ENCODE measurements around the gene CASKIN2.

Gene CASKIN2

DNA sequence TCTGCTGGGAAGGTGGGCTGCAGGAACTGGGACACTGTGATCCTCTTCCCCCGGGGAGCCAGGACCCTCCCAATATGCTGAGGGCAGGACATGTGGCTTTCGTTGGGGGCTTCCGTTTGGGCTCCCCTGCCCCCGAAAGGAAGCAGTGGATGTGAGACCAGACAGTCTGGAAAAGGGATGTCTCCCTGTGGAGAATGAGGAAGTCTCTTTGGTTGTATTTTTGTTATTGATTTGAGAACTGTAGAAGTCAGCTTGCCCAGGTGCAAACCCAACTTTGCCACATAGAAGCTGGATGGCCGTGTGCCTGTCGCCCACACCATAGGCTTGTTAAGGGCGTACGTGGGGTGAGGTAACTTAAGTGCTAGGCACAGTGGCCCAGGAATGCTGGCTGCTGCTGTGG is 28.9 kb upstream of the CASKIN2 start:
- no peak for ATAC-seq
- no peak for TF ChIP-seq OSR1 (CRISPR knock-in tag; IDR thresholded peaks at IDR 0.05)
- no peak for TF ChIP-seq ZC3H10 (CRISPR knock-in tag; IDR thresholded peaks at IDR 0.05)
- no peak for TF ChIP-seq CSDC2 (CRISPR knock-in tag; IDR thresholded peaks at IDR 0.05)

DNA sequence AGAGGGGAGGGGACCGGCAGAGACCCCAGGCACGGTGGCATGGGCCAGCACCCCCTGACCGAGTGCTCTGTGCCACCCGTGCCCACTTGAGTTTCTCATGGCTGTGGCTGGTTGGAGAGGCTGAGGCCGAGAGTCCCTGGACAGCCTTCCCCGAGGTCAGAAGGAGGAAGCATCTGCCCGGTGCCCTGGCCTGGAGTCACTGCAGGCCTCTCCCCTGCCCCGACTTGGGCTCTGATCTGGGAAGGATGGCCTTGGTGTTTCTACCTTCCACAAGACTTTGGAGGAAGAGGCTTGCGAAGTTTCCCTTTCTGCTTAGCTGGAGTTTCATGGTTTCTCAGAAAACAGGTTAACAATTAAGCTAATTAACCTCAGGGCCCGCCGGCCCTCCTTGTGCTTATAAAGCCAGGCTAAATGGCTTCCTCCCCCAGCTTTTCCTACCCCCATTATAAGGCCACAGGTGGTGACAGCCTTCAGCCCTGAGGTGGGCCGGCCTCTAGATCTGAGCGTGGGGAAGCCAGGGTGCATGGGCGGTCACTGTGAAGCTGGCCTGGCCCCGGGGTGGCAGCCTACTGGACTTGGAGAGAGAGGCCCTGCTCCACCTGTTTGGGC is 27.5 kb upstream of the CASKIN2 start:
- no peak for ATAC-seq
- TF ChIP-seq, protein P1, sequence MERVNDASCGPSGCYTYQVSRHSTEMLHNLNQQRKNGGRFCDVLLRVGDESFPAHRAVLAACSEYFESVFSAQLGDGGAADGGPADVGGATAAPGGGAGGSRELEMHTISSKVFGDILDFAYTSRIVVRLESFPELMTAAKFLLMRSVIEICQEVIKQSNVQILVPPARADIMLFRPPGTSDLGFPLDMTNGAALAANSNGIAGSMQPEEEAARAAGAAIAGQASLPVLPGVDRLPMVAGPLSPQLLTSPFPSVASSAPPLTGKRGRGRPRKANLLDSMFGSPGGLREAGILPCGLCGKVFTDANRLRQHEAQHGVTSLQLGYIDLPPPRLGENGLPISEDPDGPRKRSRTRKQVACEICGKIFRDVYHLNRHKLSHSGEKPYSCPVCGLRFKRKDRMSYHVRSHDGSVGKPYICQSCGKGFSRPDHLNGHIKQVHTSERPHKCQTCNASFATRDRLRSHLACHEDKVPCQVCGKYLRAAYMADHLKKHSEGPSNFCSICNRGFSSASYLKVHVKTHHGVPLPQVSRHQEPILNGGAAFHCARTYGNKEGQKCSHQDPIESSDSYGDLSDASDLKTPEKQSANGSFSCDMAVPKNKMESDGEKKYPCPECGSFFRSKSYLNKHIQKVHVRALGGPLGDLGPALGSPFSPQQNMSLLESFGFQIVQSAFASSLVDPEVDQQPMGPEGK (CRISPR knock-in tag; IDR thresholded peaks at IDR 0.05; ENCODE audit: borderline replicate concordance): no peak
- TF ChIP-seq, protein P2, sequence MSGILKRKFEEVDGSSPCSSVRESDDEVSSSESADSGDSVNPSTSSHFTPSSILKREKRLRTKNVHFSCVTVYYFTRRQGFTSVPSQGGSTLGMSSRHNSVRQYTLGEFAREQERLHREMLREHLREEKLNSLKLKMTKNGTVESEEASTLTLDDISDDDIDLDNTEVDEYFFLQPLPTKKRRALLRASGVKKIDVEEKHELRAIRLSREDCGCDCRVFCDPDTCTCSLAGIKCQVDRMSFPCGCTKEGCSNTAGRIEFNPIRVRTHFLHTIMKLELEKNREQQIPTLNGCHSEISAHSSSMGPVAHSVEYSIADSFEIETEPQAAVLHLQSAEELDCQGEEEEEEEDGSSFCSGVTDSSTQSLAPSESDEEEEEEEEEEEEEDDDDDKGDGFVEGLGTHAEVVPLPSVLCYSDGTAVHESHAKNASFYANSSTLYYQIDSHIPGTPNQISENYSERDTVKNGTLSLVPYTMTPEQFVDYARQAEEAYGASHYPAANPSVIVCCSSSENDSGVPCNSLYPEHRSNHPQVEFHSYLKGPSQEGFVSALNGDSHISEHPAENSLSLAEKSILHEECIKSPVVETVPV (CRISPR knock-in tag; IDR thresholded peaks at IDR 0.05): no peak
- TF ChIP-seq CSDC2 (CRISPR knock-in tag; IDR thresholded peaks at IDR 0.05): no peak
- TF ChIP-seq, protein P3, sequence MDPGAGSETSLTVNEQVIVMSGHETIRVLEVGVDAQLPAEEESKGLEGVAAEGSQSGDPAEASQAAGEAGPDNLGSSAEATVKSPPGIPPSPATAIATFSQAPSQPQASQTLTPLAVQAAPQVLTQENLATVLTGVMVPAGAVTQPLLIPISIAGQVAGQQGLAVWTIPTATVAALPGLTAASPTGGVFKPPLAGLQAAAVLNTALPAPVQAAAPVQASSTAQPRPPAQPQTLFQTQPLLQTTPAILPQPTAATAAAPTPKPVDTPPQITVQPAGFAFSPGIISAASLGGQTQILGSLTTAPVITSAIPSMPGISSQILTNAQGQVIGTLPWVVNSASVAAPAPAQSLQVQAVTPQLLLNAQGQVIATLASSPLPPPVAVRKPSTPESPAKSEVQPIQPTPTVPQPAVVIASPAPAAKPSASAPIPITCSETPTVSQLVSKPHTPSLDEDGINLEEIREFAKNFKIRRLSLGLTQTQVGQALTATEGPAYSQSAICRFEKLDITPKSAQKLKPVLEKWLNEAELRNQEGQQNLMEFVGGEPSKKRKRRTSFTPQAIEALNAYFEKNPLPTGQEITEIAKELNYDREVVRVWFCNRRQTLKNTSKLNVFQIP (CRISPR knock-in tag; IDR thresholded peaks at IDR 0.05; ENCODE audit: borderline replicate concordance, low read depth): no peak
- no peak for TF ChIP-seq ZFP30 (CRISPR knock-in tag; IDR thresholded peaks at IDR 0.05)
- TF ChIP-seq ZNF8 (CRISPR knock-in tag; IDR thresholded peaks at IDR 0.05): no peak
- TF ChIP-seq ZC3H10 (CRISPR knock-in tag; IDR thresholded peaks at IDR 0.05): no peak
- TF ChIP-seq ZFP3 (CRISPR knock-in tag; IDR thresholded peaks at IDR 0.05): no peak
- no peak for TF ChIP-seq BACH2 (CRISPR knock-in tag; IDR thresholded peaks at IDR 0.05; ENCODE audit: borderline replicate concordance)
- no peak for TF ChIP-seq TOX (CRISPR knock-in tag; IDR thresholded peaks at IDR 0.05; ENCODE audit: borderline replicate concordance)
- TF ChIP-seq ZNF70 (CRISPR knock-in tag; IDR thresholded peaks at IDR 0.05): no peak
- TF ChIP-seq ARNTL (CRISPR knock-in tag; IDR thresholded peaks at IDR 0.05; ENCODE audit: borderline replicate concordance, low read depth): no peak
- TF ChIP-seq, protein P4, sequence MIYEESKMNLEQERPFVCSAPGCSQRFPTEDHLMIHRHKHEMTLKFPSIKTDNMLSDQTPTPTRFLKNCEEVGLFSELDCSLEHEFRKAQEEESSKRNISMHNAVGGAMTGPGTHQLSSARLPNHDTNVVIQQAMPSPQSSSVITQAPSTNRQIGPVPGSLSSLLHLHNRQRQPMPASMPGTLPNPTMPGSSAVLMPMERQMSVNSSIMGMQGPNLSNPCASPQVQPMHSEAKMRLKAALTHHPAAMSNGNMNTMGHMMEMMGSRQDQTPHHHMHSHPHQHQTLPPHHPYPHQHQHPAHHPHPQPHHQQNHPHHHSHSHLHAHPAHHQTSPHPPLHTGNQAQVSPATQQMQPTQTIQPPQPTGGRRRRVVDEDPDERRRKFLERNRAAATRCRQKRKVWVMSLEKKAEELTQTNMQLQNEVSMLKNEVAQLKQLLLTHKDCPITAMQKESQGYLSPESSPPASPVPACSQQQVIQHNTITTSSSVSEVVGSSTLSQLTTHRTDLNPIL (CRISPR knock-in tag; IDR thresholded peaks at IDR 0.05; ENCODE audit: low read depth): no peak
- no peak for TF ChIP-seq SNAI2 (CRISPR knock-in tag; IDR thresholded peaks at IDR 0.05)
- TF ChIP-seq GLIS3 (CRISPR knock-in tag; IDR thresholded peaks at IDR 0.05): no peak
- no peak for TF ChIP-seq ZNF565 (CRISPR knock-in tag; conservative IDR thresholded peaks at IDR 0.05; ENCODE audit: low read depth)
- TF ChIP-seq TCF4 (CRISPR knock-in tag; IDR thresholded peaks at IDR 0.05; ENCODE audit: borderline replicate concordance): no peak
- no peak for TF ChIP-seq RARB (CRISPR knock-in tag; IDR thresholded peaks at IDR 0.05)
- TF ChIP-seq ESRRG (CRISPR knock-in tag; IDR thresholded peaks at IDR 0.05): no peak
- no peak for TF ChIP-seq OSR1 (CRISPR knock-in tag; IDR thresholded peaks at IDR 0.05)

DNA sequence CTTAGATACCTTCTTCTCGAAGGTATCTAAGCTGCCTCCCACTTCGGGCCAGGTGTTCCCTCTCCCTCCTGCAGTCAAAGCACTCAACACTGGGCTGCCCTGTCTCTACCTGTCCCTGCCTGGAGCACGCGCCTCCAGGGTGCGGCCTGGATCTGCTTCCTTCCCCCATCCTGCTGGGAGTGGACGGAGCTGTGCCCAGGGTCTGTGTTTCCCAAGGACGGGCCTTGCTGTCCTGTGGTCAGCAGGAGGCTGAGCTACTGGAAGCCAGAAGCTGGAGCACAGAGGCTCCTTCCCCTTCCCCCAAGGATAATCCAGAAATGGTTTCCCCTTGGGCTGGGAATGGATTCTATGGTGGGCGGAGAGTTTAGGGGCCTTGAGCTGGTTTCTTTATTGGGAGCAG is 26.9 kb upstream of the CASKIN2 start:
- TF ChIP-seq RARB (CRISPR knock-in tag; IDR thresholded peaks at IDR 0.05) (no peak), ZFP30 (CRISPR knock-in tag; IDR thresholded peaks at IDR 0.05) (no peak), OSR1 (CRISPR knock-in tag; IDR thresholded peaks at IDR 0.05) (no peak), BACH2 (CRISPR knock-in tag; IDR thresholded peaks at IDR 0.05; ENCODE audit: borderline replicate concordance) (no peak), CSDC2 (CRISPR knock-in tag; IDR thresholded peaks at IDR 0.05) (no peak), ZNF8 (CRISPR knock-in tag; IDR thresholded peaks at IDR 0.05) (no peak), ESRRG (CRISPR knock-in tag; IDR thresholded peaks at IDR 0.05) (no peak), ZFP3 (CRISPR knock-in tag; IDR thresholded peaks at IDR 0.05) (no peak), ZC3H10 (CRISPR knock-in tag; IDR thresholded peaks at IDR 0.05) (no peak), SNAI2 (CRISPR knock-in tag; IDR thresholded peaks at IDR 0.05) (no peak), TCF4 (CRISPR knock-in tag; IDR thresholded peaks at IDR 0.05; ENCODE audit: borderline replicate concordance) (no peak), PPARA (CRISPR knock-in tag; IDR thresholded peaks at IDR 0.05; ENCODE audit: borderline replicate concordance) (no peak), ZNF70 (CRISPR knock-in tag; IDR thresholded peaks at IDR 0.05) (no peak), GLIS3 (CRISPR knock-in tag; IDR thresholded peaks at IDR 0.05) (no peak), ARNTL (CRISPR knock-in tag; IDR thresholded peaks at IDR 0.05; ENCODE audit: borderline replicate concordance, low read depth) (no peak)
- TF ChIP-seq, protein P2 (CRISPR knock-in tag; IDR thresholded peaks at IDR 0.05): no peak
- TF ChIP-seq, protein P4 (CRISPR knock-in tag; IDR thresholded peaks at IDR 0.05; ENCODE audit: low read depth): no peak
- TF ChIP-seq, protein P3 (CRISPR knock-in tag; IDR thresholded peaks at IDR 0.05; ENCODE audit: borderline replicate concordance, low read depth): no peak

More for the DNA sequence above, 26.9 kb upstream of the CASKIN2 start:
- ATAC-seq: no peak

Data from SK-N-SH treated with all-trans-retinoic acid at 6 μM for 48 hours (cell line).